ENCODE measurements around the gene PIP4K2A.
"Not testable (repeated sequence)": the region's sequence is repeated elsewhere in the genome, so short reads cannot be mapped to it uniquely, and the experiment has no call there.

PIP4K2A gene

GRCh38 chr10:22503315-22504088 lies 210.9 kb downstream of the PIP4K2A start:
- DNase-seq: no peak

- no peak for DNase-seq
These were observed 212.5 kb downstream of the PIP4K2A start for GRCh38 chr10:22501863-22502262.

- no peak for DNase-seq
These were observed 213.0 kb downstream of the PIP4K2A start for GRCh38 chr10:22501413-22501812.

GRCh38 chr10:22500656-22501340 lies 213.6 kb downstream of the PIP4K2A start:
- DNase-seq: no peak

- not testable (repeated sequence) for DNase-seq
These were observed 214.4 kb downstream of the PIP4K2A start for GRCh38 chr10:22499973-22500372.

GRCh38 chr10:22495396-22495795 lies 219.0 kb downstream of the PIP4K2A start:
- no peak for DNase-seq

GRCh38 chr10:22494007-22494406 lies 220.4 kb downstream of the PIP4K2A start:
- DNase-seq: no peak

GRCh38 chr10:22491931-22492615 lies 222.3 kb downstream of the PIP4K2A start:
- no peak for DNase-seq

GRCh38 chr10:22491480-22491879 lies 222.9 kb downstream of the PIP4K2A start:
- DNase-seq: no peak

GRCh38 chr10:22489975-22490374 lies 224.4 kb downstream of the PIP4K2A start:
- DNase-seq: no peak

- no peak for DNase-seq
These were observed 224.9 kb downstream of the PIP4K2A start for GRCh38 chr10:22489467-22489866.

- no peak for DNase-seq
These were observed 227.9 kb downstream of the PIP4K2A start for GRCh38 chr10:22486431-22486830.
